ENCODE results near the gene RAG1.

GRCh38 chr11:36566407-36567053, 1.3 kb upstream of the RAG1 start:
- no peak for TF ChIP-seq MAX (CRISPR knock-in tag; IDR thresholded peaks at IDR 0.05)
- no peak for TF ChIP-seq CTCF (IDR thresholded peaks at IDR 0.05)
- no peak for TF ChIP-seq IRF1 (CRISPR knock-in tag; IDR thresholded peaks at IDR 0.05)
- TF ChIP-seq ATF3 (CRISPR knock-in tag; conservative IDR thresholded peaks at IDR 0.05), result no peak
- TF ChIP-seq NFATC4 (CRISPR knock-in tag; IDR thresholded peaks at IDR 0.05), result no peak
- TF ChIP-seq STAT6 (CRISPR knock-in tag; conservative IDR thresholded peaks at IDR 0.05; ENCODE audit: low read depth), result no peak
- TF ChIP-seq KAT7 (CRISPR knock-in tag; IDR thresholded peaks at IDR 0.05; ENCODE audit: borderline replicate concordance), result no peak
- no peak for TF ChIP-seq PRDM15 (CRISPR knock-in tag; IDR thresholded peaks at IDR 0.05)
- no peak for TF ChIP-seq SP1 (CRISPR knock-in tag; conservative IDR thresholded peaks at IDR 0.05)
- TF ChIP-seq ZBTB21 (CRISPR knock-in tag; IDR thresholded peaks at IDR 0.05; ENCODE audit: borderline replicate concordance), result no peak
- no peak for TF ChIP-seq E2F1 (CRISPR knock-in tag; IDR thresholded peaks at IDR 0.05)
- TF ChIP-seq NFYB (CRISPR knock-in tag; conservative IDR thresholded peaks at IDR 0.05; ENCODE audit: low read depth), result no peak
- TF ChIP-seq SMAD3 (CRISPR knock-in tag; IDR thresholded peaks at IDR 0.05; ENCODE audit: borderline replicate concordance), result no peak
- TF ChIP-seq TEAD4 (CRISPR knock-in tag; IDR thresholded peaks at IDR 0.05), result no peak
